Measurements from ENCODE around the gene PCNP.
A peak's percentile ranks its signal among the peaks of the same experiment; 100 is the strongest.
"Not testable (repeated sequence)": the region's sequence is repeated elsewhere in the genome, so short reads cannot be mapped to it uniquely, and the experiment has no call there.

PCNP gene

GRCh38 chr3:101567528-101568317, 6.3 kb upstream of the PCNP start:
- no peak for DNase-seq

GRCh38 chr3:101571028-101571895, 2.7 kb upstream of the PCNP start:
- DNase-seq = no peak

GRCh38 chr3:101574388-101575112, 570 bp downstream of the PCNP start:
- DNase-seq = peak; percentile 47

GRCh38 chr3:101577286-101577685, 3.3 kb downstream of the PCNP start:
- no peak for DNase-seq

- DNase-seq = no peak
Observed at GRCh38 chr3:101588616-101589015, 14.6 kb downstream of the PCNP start.

- DNase-seq = no peak
Observed at GRCh38 chr3:101591071-101591470, 17.1 kb downstream of the PCNP start.

- DNase-seq = no peak
Observed at GRCh38 chr3:101602731-101603130, 28.8 kb downstream of the PCNP start.

- no peak for DNase-seq
Observed at GRCh38 chr3:101603184-101603583, 29.2 kb downstream of the PCNP start.

- DNase-seq = not testable (repeated sequence)
Observed at GRCh38 chr3:101605398-101605797, 31.4 kb downstream of the PCNP start.

- DNase-seq = no peak
Observed at GRCh38 chr3:101611023-101611422, 37.0 kb downstream of the PCNP start.

GRCh38 chr3:101613014-101613413, 39.0 kb downstream of the PCNP start:
- not testable (repeated sequence) for DNase-seq

GRCh38 chr3:101615525-101615924, 41.5 kb downstream of the PCNP start:
- no peak for DNase-seq

- no peak for DNase-seq
Observed at GRCh38 chr3:101617478-101617877, 43.5 kb downstream of the PCNP start.

- DNase-seq = no peak
Observed at GRCh38 chr3:101618726-101619125, 44.7 kb downstream of the PCNP start.

GRCh38 chr3:101619734-101620133, 45.8 kb downstream of the PCNP start:
- DNase-seq = no peak

GRCh38 chr3:101623656-101624055, 49.7 kb downstream of the PCNP start:
- no peak for DNase-seq

- no peak for DNase-seq
Observed at GRCh38 chr3:101624857-101625256, 50.9 kb downstream of the PCNP start.

- DNase-seq = no peak
Observed at GRCh38 chr3:101625879-101626278, 51.9 kb downstream of the PCNP start.

GRCh38 chr3:101629219-101629618, 55.2 kb downstream of the PCNP start:
- DNase-seq = no peak

GRCh38 chr3:101631098-101631796, 57.3 kb downstream of the PCNP start:
- no peak for DNase-seq

GRCh38 chr3:101631959-101632358, 58.0 kb downstream of the PCNP start:
- not testable (repeated sequence) for DNase-seq

- no peak for DNase-seq
Observed at GRCh38 chr3:101632586-101632985, 58.6 kb downstream of the PCNP start.

GRCh38 chr3:101633186-101633585, 59.2 kb downstream of the PCNP start:
- no peak for DNase-seq

Measured in kidney glomerular epithelial cell (primary cell).